H9 (cell line): ENCODE measurements around the gene TNFRSF21. TPM values are rescaled to one million over a fixed set of nuclear protein-coding genes. Genes with fewer than 3 reads are reported as not detected.

Experiments
- DNase-seq: peaks from one replicate; pipeline ENCODE4 v3.0.0-alpha.2; 2017
- H2AFZ ChIP-seq: one replicate; pipeline ENCODE4 v1.6.1; 2013; ENCODE audit warnings: mild to moderate bottlenecking, low read length, control low read depth, moderate library complexity
- H2AK5ac ChIP-seq: 2 replicates; pipeline ENCODE4 v1.6.1; 2013; ENCODE audit warnings: low read length, control low read depth, mixed read lengths; ENCODE audit not compliant: insufficient read length
- H2BK120ac ChIP-seq: one replicate; pipeline ENCODE4 v1.6.1; 2013; ENCODE audit warnings: low read depth, mild to moderate bottlenecking, low read length, control low read depth, inconsistent platforms; ENCODE audit not compliant: poor library complexity, severe bottlenecking
- H2BK12ac ChIP-seq: 2 replicates; pipeline ENCODE4 v1.6.1; 2013; ENCODE audit warnings: low read length, control low read depth, mixed read lengths, low read depth; ENCODE audit not compliant: insufficient read length
- H2BK15ac ChIP-seq: 2 replicates; pipeline ENCODE4 v1.6.1; 2013; ENCODE audit warnings: low read depth, low read length, control low read depth
- H2BK20ac ChIP-seq: one replicate; pipeline ENCODE4 v1.6.1; 2013; ENCODE audit warnings: low read depth, mild to moderate bottlenecking, low read length, control low read depth, inconsistent platforms; ENCODE audit not compliant: poor library complexity, severe bottlenecking
- H2BK5ac ChIP-seq: 2 replicates; pipeline ENCODE4 v1.6.1; 2013; ENCODE audit warnings: low read length, control low read depth, mixed read lengths; ENCODE audit not compliant: insufficient read length
- H3K14ac ChIP-seq: 2 replicates; pipeline ENCODE4 v1.6.1; 2013; ENCODE audit warnings: low read length, control low read depth; ENCODE audit not compliant: insufficient read depth
- H3K18ac ChIP-seq: 2 replicates; pipeline ENCODE4 v1.6.1; 2013; ENCODE audit warnings: low read depth, mild to moderate bottlenecking, mixed read lengths, low read length, control low read depth; ENCODE audit not compliant: insufficient read length
- H3K23ac ChIP-seq: 2 replicates; pipeline ENCODE4 v1.6.1; 2013; ENCODE audit warnings: low read length, control low read depth, mixed read lengths, low read depth; ENCODE audit not compliant: insufficient read length
- H3K23me2 ChIP-seq: 2 replicates; pipeline ENCODE4 v1.6.1; 2013; ENCODE audit warnings: low read depth, mild to moderate bottlenecking, mixed read lengths, low read length, control low read depth; ENCODE audit not compliant: insufficient read length, poor library complexity, severe bottlenecking
- H3K27ac ChIP-seq: 2 replicates; pipeline ENCODE4 v1.5.1; 2013; ENCODE audit warnings: low read length, control low read depth, mixed read lengths, low read depth; ENCODE audit not compliant: insufficient read length
- H3K27me3 ChIP-seq: 2 replicates; pipeline ENCODE4 v1.6.1; 2013; ENCODE audit warnings: low read length, control low read depth, inconsistent platforms; ENCODE audit not compliant: insufficient read depth
- H3K4ac ChIP-seq: 2 replicates; pipeline ENCODE4 v1.6.1; 2013; ENCODE audit warnings: low read depth, mild to moderate bottlenecking, control low read depth, inconsistent platforms, low read length, moderate library complexity
- H3K4me1 ChIP-seq: 2 replicates; pipeline ENCODE4 v1.6.1; 2013; ENCODE audit warnings: low read length, control low read depth, inconsistent platforms; ENCODE audit not compliant: insufficient read depth
- H3K4me2 ChIP-seq: 2 replicates; pipeline ENCODE4 v1.6.1; 2013; ENCODE audit warnings: low read length, control low read depth, mixed read lengths; ENCODE audit not compliant: insufficient read length, insufficient read depth
- H3K56ac ChIP-seq: 2 replicates; pipeline ENCODE4 v1.6.1; 2013; ENCODE audit warnings: low read depth, mild to moderate bottlenecking, mixed read lengths, low read length, control low read depth; ENCODE audit not compliant: insufficient read length
- H3K79me1 ChIP-seq: 2 replicates; pipeline ENCODE4 v1.6.1; 2013; ENCODE audit warnings: low read depth, mild to moderate bottlenecking, moderate library complexity, low read length, control low read depth, inconsistent platforms; ENCODE audit not compliant: insufficient read depth, poor library complexity, severe bottlenecking
- H3K79me2 ChIP-seq: 2 replicates; pipeline ENCODE4 v1.6.1; 2013; ENCODE audit warnings: low read length, control low read depth, inconsistent platforms; ENCODE audit not compliant: insufficient read depth
- H3K9ac ChIP-seq: 2 replicates; pipeline ENCODE4 v1.6.1; 2013; ENCODE audit warnings: low read length, control low read depth, mixed read lengths; ENCODE audit not compliant: insufficient read length; ENCODE audit errors: extremely low read depth
- H3K9me3 ChIP-seq: one replicate; pipeline ENCODE4 v1.6.1; 2013; ENCODE audit warnings: low read depth, low read length, inconsistent platforms; ENCODE audit not compliant: control insufficient read depth
- H3T11ph ChIP-seq: one replicate; pipeline ENCODE4 v1.6.1; 2013; ENCODE audit warnings: mild to moderate bottlenecking, low read length, control low read depth, inconsistent platforms
- H4K20me1 ChIP-seq: one replicate; pipeline ENCODE4 v1.6.1; 2013; ENCODE audit not compliant: control insufficient read depth, insufficient read length, insufficient read depth
- H4K5ac ChIP-seq: 2 replicates; pipeline ENCODE4 v1.6.1; 2013; ENCODE audit warnings: low read depth, mild to moderate bottlenecking, mixed read lengths, low read length, control low read depth; ENCODE audit not compliant: insufficient read length
- H4K8ac ChIP-seq: replicated peaks from 2 replicates; pipeline ENCODE4 v1.6.1; 2013; ENCODE audit warnings: low read length, control low read depth, mixed read lengths, low read depth; ENCODE audit not compliant: insufficient read length
- H4K91ac ChIP-seq: 2 replicates; pipeline ENCODE4 v1.6.1; 2013; ENCODE audit warnings: low read depth, mild to moderate bottlenecking, moderate library complexity, mixed read lengths, low read length, control low read depth; ENCODE audit not compliant: insufficient read length
- H3K27ac Mint-ChIP-seq, 3 experiments: 2 replicates in 2 of 3; 3 replicates in 1 of 3; pipeline ENCODE4 v1.8.0; 2020 to 2021; ENCODE audit warnings: mixed read lengths in 3 of 3, mild to moderate bottlenecking in 1 of 3, moderate library complexity in 1 of 3
- H3K27me3 Mint-ChIP-seq: 2 replicates; pipeline ENCODE4 v1.8.0; 2021; ENCODE audit warnings: low read depth, mild to moderate bottlenecking, moderate library complexity, mixed read lengths
- H3K36me3 Mint-ChIP-seq, 3 experiments: 2 replicates in 2 of 3; 3 replicates in 1 of 3; pipeline ENCODE4 v1.8.0; 2020 to 2021; ENCODE audit warnings: low read depth in 3 of 3, mixed read lengths in 3 of 3; ENCODE audit not compliant: insufficient read depth in 1 of 3
- H3K4me1 Mint-ChIP-seq, 2 experiments: 2 replicates each; pipeline ENCODE4 v1.8.0; 2020; ENCODE audit warnings: mixed read lengths in 2 of 2
- H3K4me3 Mint-ChIP-seq, 2 experiments: 2 replicates in 1 of 2; 3 replicates in 1 of 2; pipeline ENCODE4 v1.8.0; 2020 to 2021; ENCODE audit warnings: mild to moderate bottlenecking in 2 of 2, mixed read lengths in 2 of 2, moderate library complexity in 1 of 2
- H3K9me3 Mint-ChIP-seq, 2 experiments: 2 replicates in 1 of 2; 3 replicates in 1 of 2; pipeline ENCODE4 v1.8.0; 2020; ENCODE audit warnings: mild to moderate bottlenecking in 2 of 2, mixed read lengths in 2 of 2, moderate library complexity in 1 of 2
- CTCF ChIP-seq: fragments of 200-600 bp; sonication (generic); conservative IDR thresholded peaks from 3 replicates; pipeline ENCODE4 v1.8.0; 2021; ENCODE audit warnings: antibody characterized with exemption, mild to moderate bottlenecking
- WGBS: extraction: QIAGEN DNeasy Blood & Tissue Kit; methylation state at CpG from one replicate; pipeline ENCODE4 v1.1.7; 2013; ENCODE audit warnings: missing lambda C conversion rate, low lambda C conversion rate, mixed read lengths; ENCODE audit not compliant: insufficient read length; ENCODE audit errors: extremely low coverage; 5-methylcytosine and 5-hydroxymethylcytosine counted together
- total RNA-seq: library from RNA; stranded (reverse); gene quantifications from 2 replicates; pipeline ENCODE4 v1.2.1, GENCODE V29; 2021

Gene TNFRSF21
- total RNA-seq, 1 experiment from 2014 or later = 39.1 TPM

- H4K91ac ChIP-seq = no peak overlapping the region
- WGBS = no CpG with 5 or more reads among the region's 7 CpGs
- Mint-ChIP-seq H3K27me3 (no peaks in the 10 kb centered on the region), H3K36me3 (peaks cover 14 to 24% (median 14%) of the 10 kb centered on the region in 3 experiments), H3K27ac (peak overlapping the region in 2 of 3 experiments; percentile 2 to 50; a peak in 1 of 7 replicates), H3K4me1 (peaks cover 44 to 51% of the 10 kb centered on the region in 2 experiments), H3K9me3 (no peaks in the 10 kb centered on the region), H3K4me3 (no peak overlapping the region; a peak in 1 of 5 replicates)
- no peaks in the 10 kb centered on the region for H3K9me3 ChIP-seq
- no peaks in the 10 kb centered on the region for H4K20me1 ChIP-seq
- no peak overlapping the region for H2BK120ac ChIP-seq
- H2BK15ac ChIP-seq = no peak overlapping the region
- H3K27ac ChIP-seq = no peak overlapping the region
- H3K9ac ChIP-seq = no peak overlapping the region
- no peak overlapping the region for H2AK5ac ChIP-seq
- H3K79me2 ChIP-seq = peaks cover 21% of the 10 kb centered on the region; the same call in 1 of the 2 replicates
- H3K23ac ChIP-seq = no peak overlapping the region
- H2BK20ac ChIP-seq = no peak overlapping the region
- peaks cover 4% of the 10 kb centered on the region for H3K79me1 ChIP-seq
- H3K14ac ChIP-seq = no peak overlapping the region
- no peak for DNase-seq
- no peak overlapping the region for H2BK12ac ChIP-seq
- H4K8ac ChIP-seq = no peak overlapping the region
- no peak overlapping the region for H2BK5ac ChIP-seq
- H3K23me2 ChIP-seq = no peaks in the 10 kb centered on the region
- no peaks in the 10 kb centered on the region for H3K27me3 ChIP-seq
- H3K18ac ChIP-seq = no peak overlapping the region
- H3K4me1 ChIP-seq = peaks cover 9% of the 10 kb centered on the region; the same call in 1 of the 2 replicates
- no peak overlapping the region for H2AFZ ChIP-seq
- no peak overlapping the region for H3K4me2 ChIP-seq
- TF ChIP-seq CTCF = no peak
- no peak overlapping the region for H3K4ac ChIP-seq
- no peak overlapping the region for H3K56ac ChIP-seq
- H4K5ac ChIP-seq = no peak overlapping the region
- H3T11ph ChIP-seq = no peak overlapping the region
Measured at GRCh38 chr6:47290124-47290834, 19.4 kb downstream of the TNFRSF21 start.
